Kasumi-1 (cell line): ENCODE measurements around the gene EXOC7.

Experiments used
- DNase-seq, 2 experiments: peaks; one replicate each; lab custom pipeline; 2025; lab: John Stamatoyannopoulos, UW

EXOC7 gene

DNA sequence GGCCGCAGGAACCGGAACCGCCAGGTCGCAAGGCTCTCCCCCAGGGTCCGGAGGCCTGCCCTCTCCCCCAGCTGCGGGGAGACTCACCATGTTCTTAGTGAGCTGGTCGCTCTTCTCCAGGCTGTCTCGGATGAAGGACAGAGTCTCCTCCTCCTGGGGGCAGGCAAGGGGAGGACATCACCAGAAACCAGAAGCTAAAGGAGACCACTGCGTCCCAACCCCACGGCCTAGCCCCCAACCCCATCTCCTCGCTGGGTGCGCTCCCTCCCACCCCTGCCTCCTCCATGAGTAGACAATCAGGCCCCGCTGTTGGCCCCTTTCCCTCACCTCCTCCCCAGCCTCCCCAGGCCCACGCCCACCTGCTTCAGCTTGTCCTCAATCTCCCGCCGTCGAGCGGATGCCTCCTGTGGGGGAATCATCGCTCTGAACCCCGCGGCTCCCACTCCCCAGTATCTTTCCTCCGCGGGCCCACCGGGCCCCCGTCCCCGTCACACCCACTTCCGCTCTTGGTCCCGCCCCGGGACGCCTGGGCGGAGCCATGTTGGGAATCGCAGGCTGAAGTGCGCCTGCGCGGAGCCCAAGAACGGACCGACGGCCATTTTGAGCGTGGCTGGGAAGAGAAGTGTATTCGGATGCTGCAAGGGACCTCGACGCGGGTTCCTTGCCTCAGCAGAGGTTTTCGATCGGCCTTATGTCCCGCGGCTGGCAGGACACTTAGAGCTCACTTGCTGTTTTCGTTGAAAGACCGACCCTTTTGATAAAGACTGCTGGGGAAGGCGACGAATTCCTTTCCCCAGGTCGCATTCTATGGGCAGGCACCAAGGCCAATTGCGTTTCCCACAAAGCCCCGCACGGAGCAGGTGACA is at the start of gene EXOC7:
EXOC7 (minus strand) TSS at position 514 of the 866 bp plus-strand sequence; CDS start at position 419, 95 bp downstream.
- peak; percentile 95 to 98 for DNase-seq

- DNase-seq, result no peak
Measured at GRCh38 chr17:76153202-76153601, 49.6 kb upstream of the EXOC7 start.

GRCh38 chr17:76152591-76152990 is 49.0 kb upstream of the EXOC7 start:
- no peak for DNase-seq

- DNase-seq, result no peak
Measured at GRCh38 chr17:76151896-76152454, 48.4 kb upstream of the EXOC7 start.

- no peak for DNase-seq
Measured at GRCh38 chr17:76150712-76151622, 47.4 kb upstream of the EXOC7 start.

DNA sequence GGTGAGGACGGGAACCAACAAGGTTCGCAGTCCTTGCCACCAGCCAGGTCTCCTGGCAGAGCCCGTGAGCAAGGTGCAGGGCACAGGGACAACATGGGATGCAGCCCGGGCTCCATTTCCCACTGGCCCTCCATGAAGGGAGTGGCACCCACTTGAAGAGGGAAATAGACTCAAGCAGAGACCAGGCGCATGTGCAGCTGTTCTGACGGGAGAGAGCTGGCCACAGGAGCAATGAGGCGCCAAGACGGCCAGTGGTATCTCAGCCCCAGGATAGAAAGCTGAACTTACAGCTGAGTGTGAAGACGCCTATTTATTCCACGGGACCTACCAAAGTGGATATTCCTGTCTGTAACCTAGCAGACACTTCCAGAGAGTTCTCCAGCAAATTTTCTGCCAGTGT is 45.6 kb upstream of the EXOC7 start:
- DNase-seq, result no peak

GRCh38 chr17:76148015-76148326 is 44.4 kb upstream of the EXOC7 start:
- DNase-seq, result no peak

GRCh38 chr17:76147211-76148014 is 43.8 kb upstream of the EXOC7 start:
- DNase-seq, result peak; percentile 71 to 77

GRCh38 chr17:76146053-76146851 is 42.7 kb upstream of the EXOC7 start:
- no peak for DNase-seq

- peak; percentile 60 to 61 for DNase-seq
Measured at GRCh38 chr17:76145231-76146052, 41.9 kb upstream of the EXOC7 start.

DNA sequence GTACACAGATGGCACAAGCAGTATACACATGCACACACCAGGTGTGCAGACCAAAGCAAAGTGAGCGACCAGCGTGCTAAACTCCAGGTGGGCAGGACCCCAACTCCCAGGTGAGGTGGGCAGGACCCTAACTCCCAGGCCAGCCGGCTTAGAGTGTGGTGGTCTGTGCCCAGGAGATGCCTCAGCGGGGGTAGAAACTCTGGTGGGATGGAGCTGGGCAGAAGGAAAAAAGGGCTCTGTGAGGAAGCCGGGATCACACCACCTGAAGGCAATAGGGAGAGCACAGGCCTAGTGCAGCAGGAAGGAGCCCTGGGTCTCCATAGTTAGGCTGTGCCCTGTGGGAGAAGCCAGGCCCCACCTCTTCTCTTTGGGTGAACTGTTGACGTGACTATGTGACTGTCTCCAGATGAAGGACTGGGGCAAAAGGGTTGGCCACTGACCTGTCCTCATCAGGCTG is 39.0 kb upstream of the EXOC7 start:
- DNase-seq, result no peak

DNA sequence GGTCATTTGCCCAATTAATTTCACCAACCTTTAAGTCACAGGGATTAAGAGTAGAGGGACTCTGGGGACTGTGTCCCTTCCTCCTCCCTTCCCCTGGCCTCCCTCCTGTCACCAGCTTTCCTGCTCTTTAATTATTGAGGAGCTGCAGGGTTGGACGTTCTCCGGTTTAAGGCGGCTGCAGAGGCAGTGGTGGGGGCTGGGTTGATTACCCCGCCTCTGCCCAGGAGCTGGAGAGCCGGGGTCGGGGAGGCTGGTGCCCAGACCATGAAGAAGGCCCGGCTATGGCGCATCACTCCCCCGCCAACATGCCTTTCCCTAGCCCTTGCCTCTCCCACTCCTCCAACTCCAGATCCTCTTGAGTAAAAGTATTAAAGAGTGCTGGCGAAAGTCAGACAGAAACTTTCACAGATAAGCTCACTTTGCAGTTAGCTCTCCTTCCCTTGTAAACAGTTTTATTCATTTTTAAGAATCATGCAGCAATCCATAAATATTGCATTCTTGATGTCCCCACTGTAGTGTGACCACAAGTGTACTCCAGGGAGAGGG is 38.5 kb upstream of the EXOC7 start:
- DNase-seq, result no peak

GRCh38 chr17:76141212-76142038 is 37.8 kb upstream of the EXOC7 start, which contains the start of gene FOXJ1:
TSS of gene FOXJ1 (minus strand) at chr17:76141245. CDS start at chr17:76140395, 850 bp downstream.
- DNase-seq, result peak; percentile 93 to 94

DNA sequence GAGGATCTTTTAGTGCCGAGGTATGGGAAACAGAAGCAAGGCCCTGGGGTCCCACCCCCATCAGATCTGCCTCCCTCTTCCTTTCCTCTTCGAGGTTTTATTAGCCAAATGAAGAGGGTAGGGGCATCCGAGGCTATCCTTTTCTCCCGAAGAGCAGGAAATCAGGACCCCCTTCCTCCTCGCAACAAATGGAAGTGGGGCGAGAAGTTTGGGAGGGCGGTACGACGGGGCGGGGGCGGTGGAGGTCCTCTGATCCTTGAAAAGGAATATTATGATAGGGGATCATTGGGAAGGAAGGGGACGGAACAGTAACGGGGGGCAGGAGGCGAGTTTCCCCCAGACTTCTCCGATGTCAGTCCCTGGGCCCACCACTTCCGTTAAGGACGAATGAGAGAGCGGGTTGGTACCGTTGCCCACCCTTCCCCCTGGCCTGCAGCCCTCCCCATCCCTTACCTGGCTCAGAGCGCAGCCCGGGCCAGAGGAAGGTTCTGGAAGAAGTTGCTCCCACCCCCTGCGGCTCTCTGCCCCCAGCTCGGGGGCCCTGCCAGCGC is 37.1 kb upstream of the EXOC7 start:
- no peak for DNase-seq

DNA sequence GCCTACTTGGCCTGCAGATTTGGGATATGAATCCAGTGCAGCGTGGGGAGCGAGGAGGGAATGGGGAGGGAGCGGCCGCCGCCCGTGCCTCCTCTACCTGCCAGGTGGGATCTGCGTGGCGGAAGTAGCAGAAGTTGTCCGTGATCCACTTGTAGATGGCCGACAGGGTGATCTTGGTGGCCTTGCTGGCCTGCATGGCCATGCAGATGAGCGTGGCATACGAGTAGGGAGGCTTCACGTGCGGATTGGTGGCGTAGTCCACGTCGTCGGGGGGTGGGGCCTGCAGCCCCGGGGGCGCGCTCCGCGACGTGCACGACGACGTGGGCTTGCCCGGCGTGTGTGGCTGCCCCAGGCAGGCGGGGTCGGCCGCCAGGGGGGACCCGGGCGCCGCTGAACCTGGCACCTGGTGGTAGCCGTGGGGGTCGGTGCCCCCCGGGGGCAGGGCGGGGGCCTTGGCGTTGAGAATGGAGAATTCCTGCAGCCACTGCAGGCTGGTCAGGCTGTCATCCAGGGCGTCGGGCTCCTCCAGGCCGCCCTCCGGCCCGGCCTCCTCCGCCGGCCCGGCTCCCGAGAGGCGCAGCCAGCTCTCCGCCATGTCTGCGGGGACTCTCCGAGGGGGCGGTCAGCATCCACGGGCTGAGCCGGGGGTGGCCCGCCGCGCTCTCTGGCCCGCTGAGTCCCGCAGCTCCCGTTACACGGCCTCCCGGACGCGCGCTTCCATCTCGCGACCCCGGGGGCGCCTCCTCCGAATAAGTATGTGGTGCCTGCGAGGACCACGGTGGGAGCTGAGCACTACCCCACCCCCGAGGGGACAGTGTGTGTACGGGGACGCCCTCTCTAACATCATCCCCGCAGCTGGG is 36.4 kb upstream of the EXOC7 start:
- DNase-seq, result no peak

- DNase-seq, result no peak
Measured at GRCh38 chr17:76138896-76139752, 35.5 kb upstream of the EXOC7 start.
